Measurements from ENCODE around the gene ADCY1. TPM values are rescaled to one million over a fixed set of nuclear protein-coding genes. Genes with fewer than 3 reads are reported as not detected.

The ADCY1 gene
- total RNA-seq, 2 experiments from 2014 or later = 0.02 to 0.07 TPM

- H3K27me3 Mint-ChIP-seq = no peaks in the 10 kb centered on the region
- ChIA-PET CTCF (no interaction called here), POLR2A (no interaction called here)
- no peak for TF ChIP-seq CTCF (IDR thresholded peaks at IDR 0.05)
- no peak for DNase-seq
- intact Hi-C loops (cut with micrococcal nuclease) = no loop called here
- H3K4me3 Mint-ChIP-seq = no peak overlapping the region
- no peak for ATAC-seq
- no peaks in the 10 kb centered on the region for H3K4me1 Mint-ChIP-seq (ENCODE audit: low read depth)
- no peaks in the 10 kb centered on the region for H3K9me3 Mint-ChIP-seq
- H3K36me3 Mint-ChIP-seq (ENCODE audit: low read depth) = no peaks in the 10 kb centered on the region
- no peak overlapping the region for H3K27ac Mint-ChIP-seq
These were observed 113.0 kb downstream of the ADCY1 start for GRCh38 chr7:45687185-45687560.

- no peaks in the 10 kb centered on the region for H3K9me3 Mint-ChIP-seq
- ChIA-PET POLR2A (no interaction called here), CTCF (no interaction called here)
- no peak overlapping the region for H3K27ac Mint-ChIP-seq
- intact Hi-C loops (cut with micrococcal nuclease) = no loop called here
- no peaks in the 10 kb centered on the region for H3K27me3 Mint-ChIP-seq
- no peak overlapping the region for H3K4me3 Mint-ChIP-seq
- H3K36me3 Mint-ChIP-seq (ENCODE audit: low read depth) = no peaks in the 10 kb centered on the region
- TF ChIP-seq CTCF (IDR thresholded peaks at IDR 0.05) = no peak
- DNase-seq (no peak), ATAC-seq (no peak)
- no peaks in the 10 kb centered on the region for H3K4me1 Mint-ChIP-seq (ENCODE audit: low read depth)
These were observed 113.6 kb downstream of the ADCY1 start for GRCh38 chr7:45687721-45688120.

GRCh38 chr7:45688382-45688781 lies 114.2 kb downstream of the ADCY1 start:
- intact Hi-C loops (cut with micrococcal nuclease) = no loop called here
- no peak overlapping the region for H3K4me3 Mint-ChIP-seq
- H3K27ac Mint-ChIP-seq = no peak overlapping the region
- POLR2A ChIA-PET = no interaction called here
- DNase-seq = no peak
- CTCF ChIA-PET = no interaction called here
- no peaks in the 10 kb centered on the region for H3K27me3 Mint-ChIP-seq
- no peaks in the 10 kb centered on the region for H3K9me3 Mint-ChIP-seq
- ATAC-seq = no peak
- H3K36me3 Mint-ChIP-seq (ENCODE audit: low read depth) = no peaks in the 10 kb centered on the region
- TF ChIP-seq CTCF (IDR thresholded peaks at IDR 0.05) = no peak
- no peaks in the 10 kb centered on the region for H3K4me1 Mint-ChIP-seq (ENCODE audit: low read depth)

GRCh38 chr7:45689011-45689796 lies 115.0 kb downstream of the ADCY1 start:
- DNase-seq = no peak
- intact Hi-C loops (cut with micrococcal nuclease) = no loop called here
- H3K27me3 Mint-ChIP-seq = no peaks in the 10 kb centered on the region

More at GRCh38 chr7:45689011-45689796, 115.0 kb downstream of the ADCY1 start:
- Mint-ChIP-seq H3K9me3 (no peaks in the 10 kb centered on the region), H3K4me3 (no peak overlapping the region), H3K4me1 (ENCODE audit: low read depth) (no peaks in the 10 kb centered on the region), H3K36me3 (ENCODE audit: low read depth) (no peaks in the 10 kb centered on the region), H3K27ac (no peak overlapping the region)
- ChIA-PET CTCF (no interaction called here), POLR2A (no interaction called here)
- no peak for TF ChIP-seq CTCF (IDR thresholded peaks at IDR 0.05)
- no peak for ATAC-seq
